HepG2 (cell line): ENCODE measurements around the gene PLET1. TPM values are rescaled to one million over a fixed set of nuclear protein-coding genes. Genes with fewer than 3 reads are reported as not detected.

ENCODE experiments used
- BRCA1 ChIP-seq: sonication (generic); formaldehyde crosslinking; IDR thresholded peaks from 2 replicates; pipeline ENCODE4 v1.4.0; 2020; ENCODE audit warnings: missing genetic modification reagents
- CHD4 ChIP-seq: fragments of 200-600 bp; sonication (generic); IDR thresholded peaks from 2 replicates; pipeline ENCODE4 v1.7.0; 2017; ENCODE audit warnings: mild to moderate bottlenecking, low read length, borderline replicate concordance
- GLI4 ChIP-seq: sonication (generic); formaldehyde crosslinking; IDR thresholded peaks from 2 replicates; pipeline ENCODE4 v1.5.1; 2020; ENCODE audit warnings: missing genetic modification reagents, mild to moderate bottlenecking, moderate library complexity, borderline replicate concordance
- IKZF5 ChIP-seq: IDR thresholded peaks from 2 replicates; pipeline ENCODE4 v1.6.1; 2018; ENCODE audit warnings: missing genetic modification reagents, mild to moderate bottlenecking, missing compliant biosample characterization
- KLF16 ChIP-seq, 2 experiments: sonication (generic) in 1 of 2; formaldehyde crosslinking in 1 of 2; IDR thresholded peaks; 2 replicates each; pipeline versions ENCODE4 v1.6.1 to v1.8.0; 2016 to 2023; ENCODE audit warnings: missing genetic modification reagents in 2 of 2, missing compliant biosample characterization in 1 of 2
- NFKB2 ChIP-seq: sonication (generic); formaldehyde crosslinking; IDR thresholded peaks from 2 replicates; pipeline ENCODE4 v1.4.0; 2020; ENCODE audit warnings: missing genetic modification reagents, borderline replicate concordance
- ZBED4 ChIP-seq: sonication (generic); formaldehyde crosslinking; IDR thresholded peaks from 2 replicates; pipeline ENCODE4 v1.4.0; 2020; ENCODE audit warnings: missing genetic modification reagents, borderline replicate concordance
- ZFP36L2 ChIP-seq: sonication (generic); formaldehyde crosslinking; IDR thresholded peaks from 2 replicates; pipeline ENCODE4 v1.4.0; 2020; ENCODE audit warnings: missing genetic modification reagents
- ZFY ChIP-seq: sonication (generic); formaldehyde crosslinking; IDR thresholded peaks from 2 replicates; pipeline ENCODE4 v1.4.0; 2020; ENCODE audit warnings: missing genetic modification reagents
- ZNF407 ChIP-seq: sonication (generic); formaldehyde crosslinking; IDR thresholded peaks from one replicate; pipeline ENCODE4 v1.5.1; 2020; ENCODE audit warnings: mild to moderate bottlenecking, missing genetic modification reagents; ENCODE audit errors: not compliant biosample characterization
- ZNF839 ChIP-seq: sonication (generic); formaldehyde crosslinking; IDR thresholded peaks from 2 replicates; pipeline ENCODE4 v1.4.0; 2020; ENCODE audit warnings: missing genetic modification reagents, mild to moderate bottlenecking, borderline replicate concordance
- polyA plus RNA-seq, 8 experiments: library from polyadenylated mRNA; depleted of rRNA in 3 of 8; stranded (reverse) in 7 of 8; unstranded in 1 of 8; fragments of >200 nt; fragmentation: Illumina TruSeq in 4 of 8; extraction: Trizol in 4 of 8; gene quantifications; 2 replicates each; pipeline versions ENCODE4 v1.2.1 to v1.2.3, GENCODE V29; 2011 to 2016; ENCODE audit warnings: low read depth in 4 of 8, missing spikeins in 1 of 8, mixed read lengths in 1 of 8; ENCODE audit not compliant: insufficient read depth in 1 of 8
- total RNA-seq, 5 experiments: library from RNA; depleted of rRNA; stranded (reverse); fragments of >200 nt; fragmentation: Illumina TruSeq; extraction: Trizol; gene quantifications; 2 replicates each; pipeline ENCODE4 v1.2.3, GENCODE V29; 2016; ENCODE audit warnings: low read depth in 1 of 5
- TF ChIP-seq, protein P1 (sequence below): sonication (generic); formaldehyde crosslinking; IDR thresholded peaks from 2 replicates; pipeline ENCODE4 v1.4.0; 2020; ENCODE audit warnings: missing genetic modification reagents, borderline replicate concordance

The PLET1 gene
- total and polyA plus RNA-seq, 2 of the 13 experiments (the other 11 are each of a cell fraction or from before 2014, with no cell fraction given): not detected

- TF ChIP-seq GLI4 (CRISPR knock-in tag): 0 out of 2 replicates have a peak, but pooled peaks have one; percentile 42
- peak; percentile 93 for TF ChIP-seq ZFY (CRISPR knock-in tag)
- TF ChIP-seq ZFP36L2 (CRISPR knock-in tag): peak; percentile 64; the same call in 1 of the 2 replicates
- peak; percentile 79; the same call in 1 of the 2 replicates for TF ChIP-seq ZNF839
- peak; percentile 32; the same call in 1 of the 2 replicates for TF ChIP-seq NFKB2 (CRISPR knock-in tag)
- TF ChIP-seq ZNF407 (CRISPR knock-in tag): peak; percentile 8
- no peak for TF ChIP-seq CHD4
- TF ChIP-seq IKZF5: peak; percentile 67; the same call in 1 of the 2 replicates
- peak in 1 of 2 experiments; percentile 79; a peak in 2 of 4 replicates for TF ChIP-seq KLF16 (CRISPR knock-in tag; IDR thresholded peaks at IDR 0.05)
- TF ChIP-seq, protein P1, sequence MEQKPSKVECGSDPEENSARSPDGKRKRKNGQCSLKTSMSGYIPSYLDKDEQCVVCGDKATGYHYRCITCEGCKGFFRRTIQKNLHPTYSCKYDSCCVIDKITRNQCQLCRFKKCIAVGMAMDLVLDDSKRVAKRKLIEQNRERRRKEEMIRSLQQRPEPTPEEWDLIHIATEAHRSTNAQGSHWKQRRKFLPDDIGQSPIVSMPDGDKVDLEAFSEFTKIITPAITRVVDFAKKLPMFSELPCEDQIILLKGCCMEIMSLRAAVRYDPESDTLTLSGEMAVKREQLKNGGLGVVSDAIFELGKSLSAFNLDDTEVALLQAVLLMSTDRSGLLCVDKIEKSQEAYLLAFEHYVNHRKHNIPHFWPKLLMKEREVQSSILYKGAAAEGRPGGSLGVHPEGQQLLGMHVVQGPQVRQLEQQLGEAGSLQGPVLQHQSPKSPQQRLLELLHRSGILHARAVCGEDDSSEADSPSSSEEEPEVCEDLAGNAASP (CRISPR knock-in tag): peak; percentile 53
- 0 out of 2 replicates have a peak, but pooled peaks have one; percentile 14 for TF ChIP-seq BRCA1
- TF ChIP-seq ZBED4: peak; percentile 42; the same call in 1 of the 2 replicates
These were observed 34.4 kb downstream of the PLET1 start, which contains the start of gene PTS (continued) for GRCh38 chr11:112226062-112226830.
